PC-3 (cell line): ENCODE measurements around the gene FOXO3B.
"Not testable (repeated sequence)": the region's sequence is repeated elsewhere in the genome, so short reads cannot be mapped to it uniquely, and the experiment has no call there.

Source experiments
- EZH2 ChIP-seq: fragments of 300-600 bp; sonication (generic); IDR thresholded peaks from one replicate; pipeline ENCODE4 v1.6.1; 2017; ENCODE audit warnings: antibody characterized with exemption, mild to moderate bottlenecking, low read length; ENCODE audit not compliant: unreplicated experiment
- TF ChIP-seq, protein P1 (sequence below): fragments of 300-600 bp; sonication (generic); conservative IDR thresholded peaks from 2 replicates; pipeline ENCODE4 v1.5.1; 2017; ENCODE audit warnings: antibody characterized with exemption, low read depth, mild to moderate bottlenecking, low read length

DNA sequence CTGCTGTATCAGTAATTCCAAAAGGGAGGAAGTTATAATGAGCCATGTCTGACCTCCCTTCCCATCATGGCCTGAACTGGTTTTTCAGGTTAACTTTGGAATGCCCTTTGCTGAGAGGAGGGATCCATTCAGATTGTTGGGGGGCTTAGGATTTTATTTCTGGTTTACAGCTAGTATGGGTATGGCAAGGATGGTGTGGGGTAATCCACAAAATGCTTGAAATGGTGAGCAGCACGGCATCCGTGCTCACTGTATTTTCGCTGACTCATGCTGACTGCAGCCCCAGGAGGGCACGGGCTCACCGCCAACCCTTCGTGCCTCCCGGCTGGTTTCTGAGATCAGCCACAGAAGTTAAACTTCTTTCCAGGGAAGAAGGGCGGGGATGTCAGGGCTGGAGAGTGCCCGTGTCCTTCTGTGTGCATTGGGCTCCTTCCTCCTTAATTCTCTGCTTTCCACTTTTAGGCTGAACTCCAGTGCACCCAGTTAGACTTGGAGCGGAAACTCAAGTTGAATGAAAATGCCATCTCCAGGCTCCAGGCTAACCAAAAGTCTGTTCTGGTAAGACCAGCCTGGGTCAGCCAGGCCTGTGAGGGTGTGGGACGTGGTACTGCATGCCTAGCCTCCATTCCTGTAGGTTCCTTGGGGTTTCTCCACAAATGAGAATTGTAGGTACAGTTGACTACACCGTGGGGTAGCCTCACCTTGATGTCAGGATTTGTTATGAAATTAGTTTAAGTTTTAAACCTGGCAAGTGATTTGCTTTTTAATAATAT lies 39.8 kb upstream of the FOXO3B start:
- TF ChIP-seq, protein P1, sequence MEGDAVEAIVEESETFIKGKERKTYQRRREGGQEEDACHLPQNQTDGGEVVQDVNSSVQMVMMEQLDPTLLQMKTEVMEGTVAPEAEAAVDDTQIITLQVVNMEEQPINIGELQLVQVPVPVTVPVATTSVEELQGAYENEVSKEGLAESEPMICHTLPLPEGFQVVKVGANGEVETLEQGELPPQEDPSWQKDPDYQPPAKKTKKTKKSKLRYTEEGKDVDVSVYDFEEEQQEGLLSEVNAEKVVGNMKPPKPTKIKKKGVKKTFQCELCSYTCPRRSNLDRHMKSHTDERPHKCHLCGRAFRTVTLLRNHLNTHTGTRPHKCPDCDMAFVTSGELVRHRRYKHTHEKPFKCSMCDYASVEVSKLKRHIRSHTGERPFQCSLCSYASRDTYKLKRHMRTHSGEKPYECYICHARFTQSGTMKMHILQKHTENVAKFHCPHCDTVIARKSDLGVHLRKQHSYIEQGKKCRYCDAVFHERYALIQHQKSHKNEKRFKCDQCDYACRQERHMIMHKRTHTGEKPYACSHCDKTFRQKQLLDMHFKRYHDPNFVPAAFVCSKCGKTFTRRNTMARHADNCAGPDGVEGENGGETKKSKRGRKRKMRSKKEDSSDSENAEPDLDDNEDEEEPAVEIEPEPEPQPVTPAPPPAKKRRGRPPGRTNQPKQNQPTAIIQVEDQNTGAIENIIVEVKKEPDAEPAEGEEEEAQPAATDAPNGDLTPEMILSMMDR, result not testable (repeated sequence)
- not testable (repeated sequence) for TF ChIP-seq EZH2
